HEK293 (cell line): ENCODE data around the gene PRKAG3.

Experiments used
- CTCF ChIA-PET: fragments of 350-600 bp; formaldehyde crosslinking; extraction: SDS; loops from one replicate; lab custom pipeline; 2021; ENCODE audit warnings: antibody characterized with exemption; lab: Yijun Ruan, JAX
- POLR2A ChIA-PET: fragments of 300-600 bp; formaldehyde crosslinking; extraction: SDS; loops from one replicate; lab custom pipeline; 2020; ENCODE audit warnings: antibody characterized with exemption, inconsistent platforms; lab: Yijun Ruan, JAX
- H3K27ac ChIP-seq: fragments of 200-500 bp; sonication (Bioruptor generic); 2 replicates; pipeline ENCODE4 v1.5.1; 2014; ENCODE audit warnings: low read depth, low read length, control low read depth, inconsistent platforms; ENCODE audit errors: extremely low read depth
- H3K36me3 ChIP-seq, 2 experiments: fragments of 200-500 bp in 1 of 2; sonication (Bioruptor generic) in 1 of 2; 1 replicate in 1 of 2; 2 replicates in 1 of 2; pipeline ENCODE4 v1.5.1; 2014 to 2017; ENCODE audit warnings: inconsistent platforms in 2 of 2, low read length in 2 of 2; ENCODE audit not compliant: control insufficient read depth in 2 of 2, insufficient read depth in 1 of 2
- H3K4me1 ChIP-seq: fragments of 200-500 bp; sonication (Bioruptor generic); 2 replicates; pipeline ENCODE4 v1.5.1; 2014; ENCODE audit warnings: mild to moderate bottlenecking, low read length, inconsistent platforms; ENCODE audit not compliant: control insufficient read depth, insufficient read depth
- H3K4me3 ChIP-seq: 2 replicates; pipeline ENCODE4 v1.5.1; 2011; ENCODE audit warnings: low read depth, mild to moderate bottlenecking, control low read depth, low read length, moderate library complexity
- H3K9me3 ChIP-seq: fragments of 200-500 bp; sonication (Bioruptor generic); 2 replicates; pipeline ENCODE4 v1.5.1; 2014; ENCODE audit warnings: low read depth, low read length, inconsistent platforms; ENCODE audit not compliant: control insufficient read depth, insufficient read depth
- EGR2 ChIP-seq: fragments of 450-650 bp; formaldehyde crosslinking; IDR thresholded peaks from 2 replicates; pipeline ENCODE4 v1.5.1; 2016; ENCODE audit warnings: low read depth, missing biosample characterization, missing genetic modification characterization
- IKZF3 ChIP-seq: fragments of 450-650 bp; IDR thresholded peaks from 2 replicates; pipeline ENCODE4 v1.5.0; 2018; ENCODE audit warnings: missing biosample characterization, mild to moderate bottlenecking, missing genetic modification characterization, moderate library complexity
- KLF10 ChIP-seq: fragments of 450-650 bp; IDR thresholded peaks from 2 replicates; pipeline ENCODE4 v1.5.1; 2018; ENCODE audit warnings: missing biosample characterization, mild to moderate bottlenecking, missing genetic modification characterization
- SETDB1 ChIP-seq: IDR thresholded peaks from one replicate; pipeline ENCODE4 v1.6.1; 2017; ENCODE audit warnings: mild to moderate bottlenecking, low read length, moderate library complexity, mixed read lengths; ENCODE audit not compliant: insufficient read length
- SP7 ChIP-seq: fragments of 450-650 bp; formaldehyde crosslinking; IDR thresholded peaks from 2 replicates; pipeline ENCODE4 v1.5.1; 2016; ENCODE audit warnings: missing biosample characterization, missing genetic modification characterization
- WT1 ChIP-seq: fragments of 450-650 bp; formaldehyde crosslinking; IDR thresholded peaks from 2 replicates; pipeline ENCODE4 v1.5.1; 2016; ENCODE audit warnings: missing biosample characterization, missing genetic modification characterization
- ZBTB1 ChIP-seq: fragments of 450-650 bp; formaldehyde crosslinking; IDR thresholded peaks from 2 replicates; pipeline ENCODE4 v1.5.1; 2016; ENCODE audit warnings: missing biosample characterization, missing genetic modification characterization
- ZFHX2 ChIP-seq: fragments of 450-650 bp; formaldehyde crosslinking; conservative IDR thresholded peaks from 2 replicates; pipeline ENCODE4 v1.5.1; 2016; ENCODE audit warnings: missing biosample characterization, missing genetic modification characterization
- ZNF214 ChIP-seq: fragments of 450-650 bp; formaldehyde crosslinking; IDR thresholded peaks from 2 replicates; pipeline ENCODE4 v1.5.1; 2017; ENCODE audit warnings: missing biosample characterization, mild to moderate bottlenecking, missing genetic modification characterization, borderline replicate concordance
- ZNF416 ChIP-seq: fragments of 450-650 bp; formaldehyde crosslinking; IDR thresholded peaks from 2 replicates; pipeline ENCODE4 v1.5.1; 2016; ENCODE audit warnings: missing biosample characterization, missing genetic modification characterization
- ZNF629 ChIP-seq: fragments of 450-650 bp; formaldehyde crosslinking; IDR thresholded peaks from 2 replicates; pipeline ENCODE4 v1.5.1; 2017; ENCODE audit warnings: missing biosample characterization, missing genetic modification characterization
- ZNF777 ChIP-seq: fragments of 450-650 bp; formaldehyde crosslinking; IDR thresholded peaks from 2 replicates; pipeline ENCODE4 v1.5.1; 2017; ENCODE audit warnings: missing biosample characterization, missing genetic modification characterization, borderline replicate concordance
- TF ChIP-seq, protein P1 (sequence below): fragments of 450-650 bp; formaldehyde crosslinking; IDR thresholded peaks from 2 replicates; pipeline ENCODE4 v1.5.1; 2016; ENCODE audit warnings: missing biosample characterization, missing genetic modification characterization
- TF ChIP-seq, protein P2 (sequence below): fragments of 450-650 bp; formaldehyde crosslinking; IDR thresholded peaks from 2 replicates; pipeline ENCODE4 v1.5.1; 2017; ENCODE audit warnings: missing biosample characterization, mild to moderate bottlenecking, missing genetic modification characterization, moderate library complexity
- TF ChIP-seq, protein P3 (sequence below): fragments of 450-650 bp; formaldehyde crosslinking; IDR thresholded peaks from 2 replicates; pipeline ENCODE4 v1.5.1; 2016; ENCODE audit warnings: missing biosample characterization, missing genetic modification characterization
- TF ChIP-seq, protein P4 (sequence below): fragments of 450-650 bp; formaldehyde crosslinking; IDR thresholded peaks from 2 replicates; pipeline ENCODE4 v1.5.1; 2017; ENCODE audit warnings: missing biosample characterization, missing genetic modification characterization
- TF ChIP-seq, protein P5 (sequence below): fragments of 450-650 bp; formaldehyde crosslinking; optimal IDR thresholded peaks from 2 replicates; pipeline ENCODE3; 2016; ENCODE audit warnings: missing biosample characterization, mild to moderate bottlenecking, missing genetic modification characterization
- TF ChIP-seq, protein P6 (sequence below): IDR thresholded peaks from 2 replicates; pipeline ENCODE4 v1.6.1; 2011; ENCODE audit warnings: mild to moderate bottlenecking, low read depth, low read length, borderline replicate concordance
- TF ChIP-seq, protein P7 (sequence below): fragments of 450-650 bp; formaldehyde crosslinking; IDR thresholded peaks from 2 replicates; pipeline ENCODE4 v1.5.1; 2017; ENCODE audit warnings: missing biosample characterization, missing genetic modification characterization
- TF ChIP-seq, protein P8 (sequence below): fragments of 450-650 bp; formaldehyde crosslinking; IDR thresholded peaks from 2 replicates; pipeline ENCODE4 v1.5.1; 2016; ENCODE audit warnings: missing biosample characterization, missing genetic modification characterization

PRKAG3 gene

DNA sequence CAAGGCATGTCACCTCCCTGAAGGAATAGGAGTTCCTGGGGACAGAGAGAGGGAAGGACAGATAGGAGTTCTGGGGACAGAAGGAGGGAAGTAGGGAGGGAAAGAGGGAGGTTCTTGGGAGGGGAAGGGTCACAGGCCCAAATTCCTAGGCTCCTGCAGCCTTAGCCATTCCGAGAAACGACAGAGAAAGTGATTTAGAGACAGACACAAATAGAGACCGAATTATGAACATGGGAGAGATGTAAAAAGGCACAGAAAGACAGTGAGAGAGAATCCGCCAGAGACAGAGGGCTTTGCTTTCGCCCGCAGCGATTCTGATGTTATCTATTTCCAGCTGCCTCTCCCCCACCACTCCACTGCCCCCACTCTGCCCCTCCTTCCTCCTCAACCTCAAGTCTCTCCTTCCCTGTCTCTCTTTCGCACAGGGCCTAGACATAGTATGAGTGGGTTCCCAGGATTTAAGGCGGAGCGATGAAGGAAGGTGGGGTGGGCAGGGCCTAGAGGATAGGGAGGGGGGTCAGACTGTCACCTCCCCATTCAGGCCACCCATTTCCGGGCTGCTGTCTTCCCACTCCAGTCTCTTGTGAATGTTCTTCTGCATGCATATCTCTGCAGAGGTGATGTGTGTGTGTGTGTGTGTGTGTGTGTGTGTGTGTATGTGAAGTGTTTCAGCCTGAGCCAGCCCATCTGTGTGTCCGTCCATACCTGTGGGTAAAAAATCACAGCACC is 24.7 kb upstream of the PRKAG3 start:
- no peak overlapping the region; the same call in 1 of the 2 replicates for H3K27ac ChIP-seq
- no peak overlapping the region for H3K4me3 ChIP-seq
- H3K36me3 ChIP-seq: no peaks in the 10 kb centered on the region
- TF ChIP-seq EGR2 (peak; percentile 64), SETDB1 (no peak), KLF10 (tag by site-specific recombination) (no peak), WT1 (peak; percentile 72), ZNF629 (no peak), SP7 (tag by site-specific recombination) (0 out of 2 replicates have a peak, but pooled peaks have one; percentile 11), ZNF416 (tag by site-specific recombination) (no peak), IKZF3 (tag by site-specific recombination) (no peak), ZBTB1 (tag by site-specific recombination) (no peak), ZNF777 (no peak), ZFHX2 (tag by site-specific recombination) (peak; percentile 40; the same call in 1 of the 2 replicates), ZNF214 (tag by site-specific recombination) (no peak)
- TF ChIP-seq, protein P1, sequence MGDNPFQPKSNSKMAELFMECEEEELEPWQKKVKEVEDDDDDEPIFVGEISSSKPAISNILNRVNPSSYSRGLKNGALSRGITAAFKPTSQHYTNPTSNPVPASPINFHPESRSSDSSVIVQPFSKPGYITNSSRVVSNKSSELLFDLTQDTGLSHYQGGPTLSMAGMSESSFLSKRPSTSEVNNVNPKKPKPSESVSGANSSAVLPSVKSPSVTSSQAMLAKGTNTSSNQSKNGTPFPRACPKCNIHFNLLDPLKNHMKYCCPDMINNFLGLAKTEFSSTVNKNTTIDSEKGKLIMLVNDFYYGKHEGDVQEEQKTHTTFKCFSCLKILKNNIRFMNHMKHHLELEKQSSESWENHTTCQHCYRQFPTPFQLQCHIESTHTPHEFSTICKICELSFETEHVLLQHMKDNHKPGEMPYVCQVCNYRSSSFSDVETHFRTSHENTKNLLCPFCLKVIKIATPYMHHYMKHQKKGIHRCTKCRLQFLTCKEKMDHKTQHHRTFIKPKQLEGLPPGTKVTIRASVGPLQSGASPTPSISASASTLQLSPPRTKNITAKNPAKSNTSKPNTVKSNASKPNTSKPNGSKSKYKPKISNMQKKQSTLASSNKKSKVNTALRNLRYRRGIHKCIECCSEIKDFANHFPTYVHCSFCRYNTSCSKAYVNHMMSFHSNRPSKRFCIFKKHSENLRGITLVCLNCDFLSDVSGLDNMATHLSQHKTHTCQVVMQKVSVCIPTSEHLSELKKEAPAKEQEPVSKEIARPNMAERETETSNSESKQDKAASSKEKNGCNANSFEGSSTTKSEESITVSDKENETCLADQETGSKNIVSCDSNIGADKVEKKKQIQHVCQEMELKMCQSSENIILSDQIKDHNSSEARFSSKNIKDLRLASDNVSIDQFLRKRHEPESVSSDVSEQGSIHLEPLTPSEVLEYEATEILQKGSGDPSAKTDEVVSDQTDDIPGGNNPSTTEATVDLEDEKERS (tag by site-specific recombination): no peak
- TF ChIP-seq, protein P2, sequence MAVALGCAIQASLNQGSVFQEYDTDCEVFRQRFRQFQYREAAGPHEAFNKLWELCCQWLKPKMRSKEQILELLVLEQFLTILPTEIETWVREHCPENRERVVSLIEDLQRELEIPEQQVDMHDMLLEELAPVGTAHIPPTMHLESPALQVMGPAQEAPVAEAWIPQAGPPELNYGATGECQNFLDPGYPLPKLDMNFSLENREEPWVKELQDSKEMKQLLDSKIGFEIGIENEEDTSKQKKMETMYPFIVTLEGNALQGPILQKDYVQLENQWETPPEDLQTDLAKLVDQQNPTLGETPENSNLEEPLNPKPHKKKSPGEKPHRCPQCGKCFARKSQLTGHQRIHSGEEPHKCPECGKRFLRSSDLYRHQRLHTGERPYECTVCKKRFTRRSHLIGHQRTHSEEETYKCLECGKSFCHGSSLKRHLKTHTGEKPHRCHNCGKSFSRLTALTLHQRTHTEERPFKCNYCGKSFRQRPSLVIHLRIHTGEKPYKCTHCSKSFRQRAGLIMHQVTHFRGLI: no peak
- TF ChIP-seq, protein P3, sequence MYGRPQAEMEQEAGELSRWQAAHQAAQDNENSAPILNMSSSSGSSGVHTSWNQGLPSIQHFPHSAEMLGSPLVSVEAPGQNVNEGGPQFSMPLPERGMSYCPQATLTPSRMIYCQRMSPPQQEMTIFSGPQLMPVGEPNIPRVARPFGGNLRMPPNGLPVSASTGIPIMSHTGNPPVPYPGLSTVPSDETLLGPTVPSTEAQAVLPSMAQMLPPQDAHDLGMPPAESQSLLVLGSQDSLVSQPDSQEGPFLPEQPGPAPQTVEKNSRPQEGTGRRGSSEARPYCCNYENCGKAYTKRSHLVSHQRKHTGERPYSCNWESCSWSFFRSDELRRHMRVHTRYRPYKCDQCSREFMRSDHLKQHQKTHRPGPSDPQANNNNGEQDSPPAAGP: peak; percentile 68
- TF ChIP-seq, protein P4, sequence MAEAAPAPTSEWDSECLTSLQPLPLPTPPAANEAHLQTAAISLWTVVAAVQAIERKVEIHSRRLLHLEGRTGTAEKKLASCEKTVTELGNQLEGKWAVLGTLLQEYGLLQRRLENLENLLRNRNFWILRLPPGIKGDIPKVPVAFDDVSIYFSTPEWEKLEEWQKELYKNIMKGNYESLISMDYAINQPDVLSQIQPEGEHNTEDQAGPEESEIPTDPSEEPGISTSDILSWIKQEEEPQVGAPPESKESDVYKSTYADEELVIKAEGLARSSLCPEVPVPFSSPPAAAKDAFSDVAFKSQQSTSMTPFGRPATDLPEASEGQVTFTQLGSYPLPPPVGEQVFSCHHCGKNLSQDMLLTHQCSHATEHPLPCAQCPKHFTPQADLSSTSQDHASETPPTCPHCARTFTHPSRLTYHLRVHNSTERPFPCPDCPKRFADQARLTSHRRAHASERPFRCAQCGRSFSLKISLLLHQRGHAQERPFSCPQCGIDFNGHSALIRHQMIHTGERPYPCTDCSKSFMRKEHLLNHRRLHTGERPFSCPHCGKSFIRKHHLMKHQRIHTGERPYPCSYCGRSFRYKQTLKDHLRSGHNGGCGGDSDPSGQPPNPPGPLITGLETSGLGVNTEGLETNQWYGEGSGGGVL (tag by site-specific recombination): peak; percentile 40; the same call in 1 of the 2 replicates
- TF ChIP-seq, protein P5, sequence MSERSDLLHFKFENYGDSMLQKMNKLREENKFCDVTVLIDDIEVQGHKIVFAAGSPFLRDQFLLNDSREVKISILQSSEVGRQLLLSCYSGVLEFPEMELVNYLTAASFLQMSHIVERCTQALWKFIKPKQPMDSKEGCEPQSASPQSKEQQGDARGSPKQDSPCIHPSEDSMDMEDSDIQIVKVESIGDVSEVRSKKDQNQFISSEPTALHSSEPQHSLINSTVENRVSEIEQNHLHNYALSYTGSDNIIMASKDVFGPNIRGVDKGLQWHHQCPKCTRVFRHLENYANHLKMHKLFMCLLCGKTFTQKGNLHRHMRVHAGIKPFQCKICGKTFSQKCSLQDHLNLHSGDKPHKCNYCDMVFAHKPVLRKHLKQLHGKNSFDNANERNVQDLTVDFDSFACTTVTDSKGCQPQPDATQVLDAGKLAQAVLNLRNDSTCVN: no peak
- TF ChIP-seq, protein P6, sequence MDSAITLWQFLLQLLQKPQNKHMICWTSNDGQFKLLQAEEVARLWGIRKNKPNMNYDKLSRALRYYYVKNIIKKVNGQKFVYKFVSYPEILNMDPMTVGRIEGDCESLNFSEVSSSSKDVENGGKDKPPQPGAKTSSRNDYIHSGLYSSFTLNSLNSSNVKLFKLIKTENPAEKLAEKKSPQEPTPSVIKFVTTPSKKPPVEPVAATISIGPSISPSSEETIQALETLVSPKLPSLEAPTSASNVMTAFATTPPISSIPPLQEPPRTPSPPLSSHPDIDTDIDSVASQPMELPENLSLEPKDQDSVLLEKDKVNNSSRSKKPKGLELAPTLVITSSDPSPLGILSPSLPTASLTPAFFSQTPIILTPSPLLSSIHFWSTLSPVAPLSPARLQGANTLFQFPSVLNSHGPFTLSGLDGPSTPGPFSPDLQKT: no peak
- TF ChIP-seq, protein P7, sequence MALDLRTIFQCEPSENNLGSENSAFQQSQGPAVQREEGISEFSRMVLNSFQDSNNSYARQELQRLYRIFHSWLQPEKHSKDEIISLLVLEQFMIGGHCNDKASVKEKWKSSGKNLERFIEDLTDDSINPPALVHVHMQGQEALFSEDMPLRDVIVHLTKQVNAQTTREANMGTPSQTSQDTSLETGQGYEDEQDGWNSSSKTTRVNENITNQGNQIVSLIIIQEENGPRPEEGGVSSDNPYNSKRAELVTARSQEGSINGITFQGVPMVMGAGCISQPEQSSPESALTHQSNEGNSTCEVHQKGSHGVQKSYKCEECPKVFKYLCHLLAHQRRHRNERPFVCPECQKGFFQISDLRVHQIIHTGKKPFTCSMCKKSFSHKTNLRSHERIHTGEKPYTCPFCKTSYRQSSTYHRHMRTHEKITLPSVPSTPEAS (tag by site-specific recombination): peak; percentile 23; the same call in 1 of the 2 replicates
- TF ChIP-seq, protein P8, sequence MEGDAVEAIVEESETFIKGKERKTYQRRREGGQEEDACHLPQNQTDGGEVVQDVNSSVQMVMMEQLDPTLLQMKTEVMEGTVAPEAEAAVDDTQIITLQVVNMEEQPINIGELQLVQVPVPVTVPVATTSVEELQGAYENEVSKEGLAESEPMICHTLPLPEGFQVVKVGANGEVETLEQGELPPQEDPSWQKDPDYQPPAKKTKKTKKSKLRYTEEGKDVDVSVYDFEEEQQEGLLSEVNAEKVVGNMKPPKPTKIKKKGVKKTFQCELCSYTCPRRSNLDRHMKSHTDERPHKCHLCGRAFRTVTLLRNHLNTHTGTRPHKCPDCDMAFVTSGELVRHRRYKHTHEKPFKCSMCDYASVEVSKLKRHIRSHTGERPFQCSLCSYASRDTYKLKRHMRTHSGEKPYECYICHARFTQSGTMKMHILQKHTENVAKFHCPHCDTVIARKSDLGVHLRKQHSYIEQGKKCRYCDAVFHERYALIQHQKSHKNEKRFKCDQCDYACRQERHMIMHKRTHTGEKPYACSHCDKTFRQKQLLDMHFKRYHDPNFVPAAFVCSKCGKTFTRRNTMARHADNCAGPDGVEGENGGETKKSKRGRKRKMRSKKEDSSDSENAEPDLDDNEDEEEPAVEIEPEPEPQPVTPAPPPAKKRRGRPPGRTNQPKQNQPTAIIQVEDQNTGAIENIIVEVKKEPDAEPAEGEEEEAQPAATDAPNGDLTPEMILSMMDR: no peak
- POLR2A ChIA-PET: no interaction called here
- peaks cover 23% of the 10 kb centered on the region for H3K4me1 ChIP-seq
- H3K9me3 ChIP-seq: no peaks in the 10 kb centered on the region
- CTCF ChIA-PET: interaction anchor here (0.9 to 10.1 kb wide), 6 partner anchors 19 to 146 kb away, joined by 3 to 115 read pairs (median 4); no protein-coding TSS in a partner anchor
